ENCODE measurements around the gene ASIP.

Gene ASIP

DNA sequence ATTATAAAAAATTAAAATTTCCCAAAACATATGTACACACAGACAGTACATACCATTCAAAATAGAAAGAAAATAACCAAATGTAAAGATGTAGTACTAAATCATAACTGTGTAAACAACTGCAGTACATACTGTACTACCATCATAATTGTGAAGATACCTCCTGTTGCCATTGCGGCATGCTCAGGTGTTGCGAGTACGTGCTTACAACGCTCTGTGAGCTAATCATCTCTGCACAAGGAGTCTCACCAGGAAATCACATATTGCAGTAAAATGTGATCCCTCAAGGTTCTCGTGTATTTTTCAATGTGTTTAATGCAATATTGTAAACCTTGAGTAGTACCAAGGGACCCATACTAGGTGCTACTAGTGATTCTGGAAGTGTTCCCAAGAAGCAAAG, 22.9 kb downstream of the ASIP start:
- Histone ChIP-seq H3K4me3 (no peak overlapping the region), H3K9me3 (ENCODE audit: low read depth, low read length) (no peaks in the 10 kb centered on the region), H3K9ac (ENCODE audit: insufficient read length) (no peak overlapping the region), H3K27ac (no peak overlapping the region), H3K36me3 (ENCODE audit: insufficient read depth, low read length) (peaks cover 9% of the 10 kb centered on the region; the same call in 1 of the 2 replicates)
- TF ChIP-seq FOXP2 (optimal IDR thresholded peaks at IDR 0.05; ENCODE audit: control extremely low read depth, extremely low read length, insufficient read depth) (no peak), EZH2 (IDR thresholded peaks at IDR 0.05) (no peak)
- no peak for DNase-seq (ENCODE audit: low read depth, low spot score)

DNA sequence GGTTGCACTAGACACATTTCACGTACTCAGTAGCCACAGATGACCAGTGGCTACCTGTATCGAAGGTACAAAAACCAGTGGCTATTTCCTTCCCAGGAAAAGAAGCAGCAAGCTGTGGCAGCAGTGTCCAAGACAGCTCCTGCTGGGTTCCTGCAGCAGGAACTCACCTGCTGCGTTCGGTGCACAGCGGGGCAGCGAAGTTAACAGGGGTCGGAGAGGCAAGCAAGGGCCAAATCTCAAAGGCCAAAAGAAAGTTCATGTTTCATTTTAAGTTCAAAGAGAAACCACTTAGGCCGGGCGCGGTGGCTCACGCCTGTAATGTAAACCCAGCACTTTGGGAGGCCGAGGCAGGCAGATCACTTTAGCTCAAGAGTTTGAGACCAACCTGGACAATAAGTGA, 26.9 kb downstream of the ASIP start:
- no peak for TF ChIP-seq FOXP2 (optimal IDR thresholded peaks at IDR 0.05; ENCODE audit: control extremely low read depth, extremely low read length, insufficient read depth)
- no peak for TF ChIP-seq POLR2AphosphoS5 (IDR thresholded peaks at IDR 0.05; ENCODE audit: borderline replicate concordance, low read depth, low read length)
- H3K27ac ChIP-seq = no peak overlapping the region
- DNase-seq (ENCODE audit: low read depth, low spot score) = no peak
- no peak overlapping the region for H3K4me3 ChIP-seq
- peaks cover 15% of the 10 kb centered on the region; the same call in 1 of the 2 replicates for H3K36me3 ChIP-seq (ENCODE audit: insufficient read depth, low read length)
- no peaks in the 10 kb centered on the region for H3K9me3 ChIP-seq (ENCODE audit: low read depth, low read length)
- no peak overlapping the region for H3K9ac ChIP-seq (ENCODE audit: insufficient read length)

DNA sequence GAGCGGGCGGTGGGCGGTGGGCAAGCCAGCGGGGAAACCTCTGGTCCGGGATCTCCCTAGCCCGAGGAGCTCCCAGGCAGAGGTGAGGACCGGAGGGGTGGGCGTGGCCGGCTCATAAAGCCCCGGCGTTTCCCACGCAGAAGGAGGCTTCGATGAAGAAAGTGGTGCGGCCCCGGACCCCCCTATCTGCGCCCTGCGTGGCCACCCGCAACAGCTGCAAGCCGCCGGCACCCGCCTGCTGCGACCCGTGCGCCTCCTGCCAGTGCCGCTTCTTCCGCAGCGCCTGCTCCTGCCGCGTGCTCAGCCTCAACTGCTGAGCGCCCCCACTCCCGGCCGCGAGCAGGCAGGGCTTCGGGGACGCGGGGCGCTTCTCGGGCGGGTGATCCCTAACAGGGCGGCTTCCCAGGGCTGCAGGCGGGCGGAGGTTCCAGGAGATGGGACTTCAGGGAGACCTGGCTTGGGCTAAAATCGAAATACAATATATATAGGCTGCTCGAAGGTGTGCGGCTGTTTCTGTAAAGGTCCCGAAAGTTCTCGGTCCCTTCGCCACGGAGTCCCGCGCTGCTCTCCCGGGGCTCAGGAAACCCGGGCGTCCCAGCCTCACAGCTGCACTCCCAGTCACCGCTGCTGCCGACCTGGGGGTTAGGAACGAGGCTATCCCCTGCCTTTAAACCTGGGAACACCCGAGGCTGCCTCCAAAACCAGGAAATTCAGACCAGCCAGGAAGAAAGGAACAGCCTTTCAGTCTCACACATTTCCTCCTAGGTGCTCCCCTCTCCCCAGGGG, 27.8 kb downstream of the ASIP start:
- TF ChIP-seq POLR2AphosphoS5 (IDR thresholded peaks at IDR 0.05; ENCODE audit: borderline replicate concordance, low read depth, low read length) = no peak
- no peak for TF ChIP-seq EZH2 (IDR thresholded peaks at IDR 0.05)
- no peak for TF ChIP-seq FOXP2 (optimal IDR thresholded peaks at IDR 0.05; ENCODE audit: control extremely low read depth, extremely low read length, insufficient read depth)
- peaks cover 19% of the 10 kb centered on the region; the same call in 1 of the 2 replicates for H3K36me3 ChIP-seq (ENCODE audit: insufficient read depth, low read length)
- no peak overlapping the region for H3K27ac ChIP-seq
- H3K9ac ChIP-seq (ENCODE audit: insufficient read length) = no peak overlapping the region
- DNase-seq (ENCODE audit: low read depth, low spot score) = no peak
- H3K9me3 ChIP-seq (ENCODE audit: low read depth, low read length) = no peaks in the 10 kb centered on the region
- H3K4me3 ChIP-seq = no peak overlapping the region

DNA sequence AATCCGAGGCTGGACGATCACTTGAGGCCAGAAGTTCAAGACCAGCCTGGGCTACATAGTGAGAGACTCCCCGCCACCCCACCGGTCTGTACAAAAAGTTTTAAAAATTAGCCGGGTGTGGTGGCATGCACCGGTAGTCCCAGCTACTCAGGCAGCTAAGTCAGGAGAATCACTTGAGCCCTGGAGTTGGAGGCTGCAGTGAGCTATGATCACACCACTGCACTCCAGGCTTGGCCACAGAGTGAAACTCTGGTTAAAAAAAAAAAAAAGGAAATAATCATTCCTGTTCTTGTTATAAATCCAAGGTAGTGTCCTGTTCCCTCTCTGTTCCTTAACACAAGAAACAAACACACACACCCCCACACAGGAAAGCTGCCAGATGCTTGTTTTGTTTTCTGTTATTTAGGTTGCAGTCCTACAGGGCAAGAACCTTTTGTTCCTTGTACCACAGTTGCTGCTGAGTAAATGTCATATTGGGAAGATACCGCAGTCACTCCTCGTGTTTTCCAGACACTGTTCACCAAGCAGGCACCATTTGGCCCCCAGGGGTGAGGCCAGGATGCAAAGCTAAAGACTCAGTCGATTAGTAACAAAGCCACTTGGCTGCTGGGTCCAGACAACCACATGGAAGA, 28.9 kb downstream of the ASIP start:
- Histone ChIP-seq H3K36me3 (ENCODE audit: insufficient read depth, low read length) (peaks cover 24% of the 10 kb centered on the region; the same call in 1 of the 2 replicates), H3K9ac (ENCODE audit: insufficient read length) (no peak overlapping the region), H3K27ac (peak overlapping the region; percentile 46; the same call in 1 of the 2 replicates), H3K9me3 (ENCODE audit: low read depth, low read length) (no peaks in the 10 kb centered on the region), H3K4me3 (no peak overlapping the region)
- TF ChIP-seq EZH2 (IDR thresholded peaks at IDR 0.05) = no peak
- peak; percentile 29; the same call in 1 of the 2 replicates for TF ChIP-seq POLR2AphosphoS5 (IDR thresholded peaks at IDR 0.05; ENCODE audit: borderline replicate concordance, low read depth, low read length)
- no peak for DNase-seq (ENCODE audit: low read depth, low spot score)

DNA sequence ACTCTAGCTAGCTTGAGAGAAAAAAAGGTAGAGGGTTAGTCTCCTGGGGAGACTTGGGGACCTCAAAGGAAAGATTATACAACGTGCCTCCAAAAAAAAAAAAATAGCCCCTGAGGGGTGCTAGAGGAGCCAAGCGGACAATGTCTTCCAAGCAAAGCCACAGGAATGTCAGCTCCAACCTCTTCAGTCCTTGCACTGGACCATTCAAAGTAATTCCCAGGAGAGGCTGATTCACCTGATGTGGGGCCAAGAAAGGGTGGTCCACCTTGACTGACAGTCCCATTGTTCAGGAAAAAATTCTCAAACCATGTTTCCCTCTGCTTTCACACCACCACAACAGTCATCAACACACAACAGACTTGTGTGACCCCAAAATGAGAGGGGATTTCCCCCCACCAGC, 30.7 kb downstream of the ASIP start:
- TF ChIP-seq EZH2 (IDR thresholded peaks at IDR 0.05) (no peak), FOXP2 (optimal IDR thresholded peaks at IDR 0.05; ENCODE audit: control extremely low read depth, extremely low read length, insufficient read depth) (no peak), POLR2AphosphoS5 (IDR thresholded peaks at IDR 0.05; ENCODE audit: borderline replicate concordance, low read depth, low read length) (no peak)
- DNase-seq (ENCODE audit: low read depth, low spot score) = no peak
- no peak overlapping the region for H3K9ac ChIP-seq (ENCODE audit: insufficient read length)

DNA sequence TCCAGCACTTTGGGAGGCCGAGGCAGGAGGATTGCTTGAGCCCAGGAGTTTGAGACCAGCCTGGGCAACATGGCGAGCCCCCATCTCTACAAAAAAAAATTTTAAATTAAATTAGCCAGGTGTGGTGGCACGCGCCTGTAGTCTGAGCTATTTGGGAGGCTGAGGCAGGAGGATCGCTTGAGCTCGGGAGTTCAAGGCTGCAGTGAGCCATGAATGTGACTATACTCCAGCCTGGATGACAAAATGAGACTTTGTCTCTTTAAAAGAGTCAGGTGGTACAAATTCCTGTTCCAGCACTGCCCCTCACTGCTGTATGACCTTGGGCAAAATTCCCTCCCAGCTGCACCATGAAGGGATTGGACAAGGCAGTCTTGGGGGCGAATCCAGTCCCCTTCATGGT, 33.5 kb downstream of the ASIP start:
- TF ChIP-seq FOXP2 (optimal IDR thresholded peaks at IDR 0.05; ENCODE audit: control extremely low read depth, extremely low read length, insufficient read depth) (no peak), EZH2 (IDR thresholded peaks at IDR 0.05) (no peak), POLR2AphosphoS5 (IDR thresholded peaks at IDR 0.05; ENCODE audit: borderline replicate concordance, low read depth, low read length) (no peak)
- Histone ChIP-seq H3K9me3 (ENCODE audit: low read depth, low read length) (no peaks in the 10 kb centered on the region), H3K27ac (no peak overlapping the region), H3K9ac (ENCODE audit: insufficient read length) (no peak overlapping the region), H3K4me3 (no peak overlapping the region), H3K36me3 (ENCODE audit: insufficient read depth, low read length) (peaks cover 57% of the 10 kb centered on the region)
- DNase-seq (ENCODE audit: low read depth, low spot score) = no peak

More for the DNA sequence above, 30.7 kb downstream of the ASIP start:
- Histone ChIP-seq H3K27ac (no peak overlapping the region), H3K36me3 (ENCODE audit: insufficient read depth, low read length) (peaks cover 38% of the 10 kb centered on the region; the same call in 1 of the 2 replicates), H3K9me3 (ENCODE audit: low read depth, low read length) (no peaks in the 10 kb centered on the region), H3K4me3 (no peak overlapping the region)

DNA sequence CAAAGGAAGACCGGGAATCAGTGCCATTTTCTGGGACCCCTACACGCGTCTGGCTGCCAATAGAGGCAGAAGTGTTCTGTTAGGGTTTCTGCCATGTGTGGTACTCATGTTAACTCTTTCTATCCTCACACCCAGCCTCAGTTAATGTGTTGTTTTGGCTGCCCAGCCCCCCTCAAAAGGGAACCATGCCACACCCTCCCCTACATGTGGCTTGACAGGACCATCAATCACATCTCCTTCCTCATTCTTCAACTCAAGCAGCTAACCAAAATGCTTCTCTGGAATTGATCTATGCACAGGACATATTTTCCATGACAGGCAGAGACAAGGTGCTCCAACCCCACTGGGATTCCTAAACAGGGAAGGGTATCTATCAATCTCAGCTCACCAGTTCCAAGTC, 40.0 kb downstream of the ASIP start:
- H3K9ac ChIP-seq (ENCODE audit: insufficient read length) = no peak overlapping the region
- H3K36me3 ChIP-seq (ENCODE audit: insufficient read depth, low read length) = peaks cover 94% of the 10 kb centered on the region
- no peak overlapping the region for H3K4me3 ChIP-seq
- TF ChIP-seq POLR2AphosphoS5 (IDR thresholded peaks at IDR 0.05; ENCODE audit: borderline replicate concordance, low read depth, low read length) (no peak), FOXP2 (optimal IDR thresholded peaks at IDR 0.05; ENCODE audit: control extremely low read depth, extremely low read length, insufficient read depth) (no peak), EZH2 (IDR thresholded peaks at IDR 0.05) (no peak)
- no peak overlapping the region for H3K27ac ChIP-seq
- H3K9me3 ChIP-seq (ENCODE audit: low read depth, low read length) = no peaks in the 10 kb centered on the region
- no peak for DNase-seq (ENCODE audit: low read depth, low spot score)

DNA sequence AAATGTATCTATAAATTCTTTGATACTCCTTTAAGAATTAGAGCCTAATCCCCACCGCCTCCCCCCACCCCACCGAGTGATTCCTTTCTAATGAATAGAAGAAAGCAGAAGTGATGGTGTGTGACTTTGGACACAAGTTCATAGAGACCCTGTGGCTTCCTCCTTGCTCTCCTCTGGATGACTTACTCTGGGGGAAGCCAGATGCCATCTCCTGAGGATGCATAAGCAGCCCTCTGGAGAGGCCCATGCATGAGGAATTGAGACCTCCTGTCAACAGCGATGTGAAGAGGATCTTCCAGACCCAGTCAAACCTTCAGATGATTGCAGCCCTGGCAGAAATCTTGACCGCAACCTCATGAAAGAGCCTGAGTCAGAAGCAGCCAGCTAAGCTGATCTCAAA, 40.8 kb downstream of the ASIP start:
- H3K9ac ChIP-seq (ENCODE audit: insufficient read length) = no peak overlapping the region
- no peaks in the 10 kb centered on the region for H3K9me3 ChIP-seq (ENCODE audit: low read depth, low read length)
- TF ChIP-seq EZH2 (IDR thresholded peaks at IDR 0.05) (no peak), FOXP2 (optimal IDR thresholded peaks at IDR 0.05; ENCODE audit: control extremely low read depth, extremely low read length, insufficient read depth) (no peak), POLR2AphosphoS5 (IDR thresholded peaks at IDR 0.05; ENCODE audit: borderline replicate concordance, low read depth, low read length) (no peak)
- H3K36me3 ChIP-seq (ENCODE audit: insufficient read depth, low read length) = peaks cover 93% of the 10 kb centered on the region
- DNase-seq (ENCODE audit: low read depth, low spot score) = no peak
- no peak overlapping the region for H3K4me3 ChIP-seq
- no peak overlapping the region for H3K27ac ChIP-seq

All from SK-N-MC (cell line).